Measurements from ENCODE around the gene C19orf53. TPM values are rescaled to one million over a fixed set of nuclear protein-coding genes. Genes with fewer than 3 reads are reported as not detected.

Gene C19orf53
- total RNA-seq, 2 donors from 2014 or later, result 151 to 193 TPM

GRCh38 chr19:13824703-13825102 is 50.4 kb downstream of the C19orf53 start:
- intact Hi-C loops (cut with DNase I), result no loop called here
- no peaks in the 10 kb centered on the region for H3K9me3 ChIP-seq
- no peaks in the 10 kb centered on the region for H3K36me3 ChIP-seq
- no peak overlapping the region for H3K4me3 ChIP-seq
- no peaks in the 10 kb centered on the region for H3K4me1 ChIP-seq (replicated peaks)
- TF ChIP-seq POLR2A (IDR thresholded peaks at IDR 0.05) (no peak), CTCF (IDR thresholded peaks at IDR 0.05) (no peak), POLR2AphosphoS5 (IDR thresholded peaks at IDR 0.05) (no peak)
- H3K27ac ChIP-seq, result no peak overlapping the region
- DNase-seq (ENCODE audit: low spot score), result no peak
- H3K27me3 ChIP-seq (replicated peaks; ENCODE audit: insufficient read depth), result no peaks in the 10 kb centered on the region

- TF ChIP-seq POLR2AphosphoS5 (IDR thresholded peaks at IDR 0.05) (no peak), POLR2A (IDR thresholded peaks at IDR 0.05) (no peak), CTCF (IDR thresholded peaks at IDR 0.05) (no peak)
- H3K4me1 ChIP-seq (replicated peaks), result no peaks in the 10 kb centered on the region
- H3K27ac ChIP-seq, result no peak overlapping the region
- no peak overlapping the region for H3K4me3 ChIP-seq
- no peaks in the 10 kb centered on the region for H3K9me3 ChIP-seq
- H3K27me3 ChIP-seq (replicated peaks; ENCODE audit: insufficient read depth), result no peaks in the 10 kb centered on the region
- 86% methylated on average over 29 of the region's 30 CpGs for WGBS
- H3K36me3 ChIP-seq, result no peaks in the 10 kb centered on the region
- DNase-seq (ENCODE audit: low spot score), result no peak
- intact Hi-C loops (cut with DNase I), result no loop called here
Observed at GRCh38 chr19:13825489-13826441, 51.5 kb downstream of the C19orf53 start.

GRCh38 chr19:13826652-13827235 is 52.5 kb downstream of the C19orf53 start:
- TF ChIP-seq CTCF (IDR thresholded peaks at IDR 0.05) (no peak), POLR2A (IDR thresholded peaks at IDR 0.05) (no peak), POLR2AphosphoS5 (IDR thresholded peaks at IDR 0.05) (no peak)
- Histone ChIP-seq H3K27me3 (replicated peaks; ENCODE audit: insufficient read depth) (no peaks in the 10 kb centered on the region), H3K27ac (no peak overlapping the region), H3K36me3 (no peaks in the 10 kb centered on the region), H3K9me3 (no peaks in the 10 kb centered on the region), H3K4me3 (no peak overlapping the region), H3K4me1 (replicated peaks) (no peaks in the 10 kb centered on the region)
- DNase-seq (ENCODE audit: low spot score), result no peak
- intact Hi-C loops (cut with DNase I), result no loop called here
- 95% methylated on average over 9 of the region's 9 CpGs for WGBS

- TF ChIP-seq POLR2A (IDR thresholded peaks at IDR 0.05), result no peak
- no peak for TF ChIP-seq CTCF (IDR thresholded peaks at IDR 0.05)
- TF ChIP-seq POLR2AphosphoS5 (IDR thresholded peaks at IDR 0.05), result no peak
- Histone ChIP-seq H3K36me3 (no peaks in the 10 kb centered on the region), H3K9me3 (no peaks in the 10 kb centered on the region), H3K4me1 (replicated peaks) (no peaks in the 10 kb centered on the region), H3K27ac (no peak overlapping the region), H3K4me3 (no peak overlapping the region), H3K27me3 (replicated peaks; ENCODE audit: insufficient read depth) (no peaks in the 10 kb centered on the region)
- no peak for DNase-seq (ENCODE audit: low spot score)
- WGBS, result 65% methylated on average over 4 of the region's 4 CpGs
- intact Hi-C loops (cut with DNase I), result no loop called here
Observed at GRCh38 chr19:13827656-13828055, 53.4 kb downstream of the C19orf53 start.

Small RNA genes lying within 50 kb of the gene (small RNA-seq; reads per million reads assigned to genes)
- 0 reads per million in 2 donors for gene RN7SL619P

Other genes starting within 250 kb of the C19orf53 start
- gene MRI1, start 9.9 kb upstream of the C19orf53 start, total RNA-seq, result 10 to 100 TPM; 62.7 to 64.5 TPM
- 10 to 100 TPM in 1 of 2 donors, 1 to 10 TPM in 1; 9.7 to 14.2 TPM for gene ZSWIM4, start 21.0 kb downstream of the C19orf53 start, total RNA-seq
- gene NANOS3, start 102.7 kb downstream of the C19orf53 start, total RNA-seq, result 1 to 10 TPM in 1 of 2 donors, not detected in 1; 1.5 TPM
- gene BRME1, start 131.7 kb downstream of the C19orf53 start, total RNA-seq, result 10 to 100 TPM in 1 of 2 donors, 1 to 10 TPM in 1; 2.0 to 12.6 TPM
- 10 to 100 TPM; 40.9 to 64.8 TPM for gene CC2D1A, start 131.7 kb downstream of the C19orf53 start, total RNA-seq
- 1 to 10 TPM in 1 of 2 donors, under 1 TPM in 1; 0.50 to 9.1 TPM for gene PODNL1, start 164.0 kb downstream of the C19orf53 start, total RNA-seq
- gene DCAF15, start 178.1 kb downstream of the C19orf53 start, total RNA-seq, result 10 to 100 TPM; 18.6 to 47.4 TPM
- gene RFX1, start 231.9 kb downstream of the C19orf53 start, total RNA-seq, result 10 to 100 TPM in 1 of 2 donors, 1 to 10 TPM in 1; 9.2 to 12.7 TPM